Measurements from ENCODE around the gene MFSD12.

MFSD12 gene

GRCh38 chr19:3557461-3558248 lies at the start of gene MFSD12:
TSS of gene MFSD12 (minus strand) at chr19:3557586. CDS start at chr19:3557403, 183 bp downstream.
- peak; percentile 85 for DNase-seq (ENCODE audit: low read depth)

DNA sequence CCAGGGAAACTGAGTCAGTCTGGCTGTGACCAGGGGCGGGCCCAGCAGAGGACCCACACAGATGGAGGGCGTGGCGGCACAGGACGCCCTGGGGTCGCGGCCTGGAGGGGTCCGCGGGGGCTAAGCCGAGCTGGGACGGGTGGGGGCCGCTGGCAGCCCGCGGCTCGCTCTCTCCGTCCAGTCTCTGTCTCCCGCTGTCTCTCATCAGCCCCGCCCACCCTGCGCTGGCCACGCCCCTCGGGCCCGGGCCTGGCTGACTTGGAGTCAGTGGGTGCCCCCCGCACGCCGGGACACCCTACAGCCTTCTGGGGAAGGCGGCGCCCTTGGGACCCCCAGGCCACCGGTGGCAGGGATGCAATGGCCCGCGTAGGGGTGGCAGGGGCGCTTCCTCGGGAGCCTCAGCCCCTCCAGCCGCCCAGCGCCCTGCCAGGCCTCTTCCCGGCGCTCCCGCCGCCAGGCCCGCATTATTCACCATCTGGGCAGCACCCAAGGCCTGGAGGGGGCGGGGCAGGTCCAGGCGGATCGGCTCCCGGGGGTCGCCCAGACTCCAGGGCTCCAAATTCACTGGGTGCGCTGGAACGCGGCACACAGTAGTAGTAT lies 49.4 kb upstream of the MFSD12 start, which contains the start of gene TBXA2R:
TBXA2R (minus strand) TSS at position 186 of the 600 bp plus-strand sequence. CDS start 6,241 bp downstream, outside the sequence.
- DNase-seq (ENCODE audit: low read depth): no peak

DNA sequence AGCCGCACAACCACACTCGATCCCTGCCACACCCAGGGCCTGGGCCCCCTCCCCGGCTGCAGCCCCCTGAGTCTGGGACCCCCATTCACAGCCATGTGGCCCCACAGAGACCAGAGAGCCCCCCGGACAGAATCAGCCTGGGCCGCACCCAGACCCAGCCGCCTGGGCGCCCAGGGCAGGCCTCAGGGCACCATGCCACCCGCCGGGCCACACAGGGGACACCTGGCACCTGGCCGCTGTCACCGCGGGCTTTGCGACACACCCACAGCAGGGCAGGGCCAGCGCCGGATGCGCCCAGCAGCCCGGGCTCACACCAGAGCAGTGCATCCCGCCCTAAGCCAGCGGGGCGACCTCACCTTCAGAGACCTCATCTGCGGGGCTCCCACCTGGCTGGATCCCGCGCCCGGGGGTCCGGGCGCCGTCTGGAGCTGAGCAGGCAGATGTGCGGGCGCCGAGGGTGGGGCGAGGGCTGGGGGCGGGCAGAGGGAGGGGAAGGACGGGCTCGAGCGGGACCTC lies 48.8 kb upstream of the MFSD12 start:
- no peak for DNase-seq (ENCODE audit: low read depth)

GRCh38 chr19:3605770-3606169 lies 48.4 kb upstream of the MFSD12 start:
- no peak for DNase-seq (ENCODE audit: low read depth)

DNA sequence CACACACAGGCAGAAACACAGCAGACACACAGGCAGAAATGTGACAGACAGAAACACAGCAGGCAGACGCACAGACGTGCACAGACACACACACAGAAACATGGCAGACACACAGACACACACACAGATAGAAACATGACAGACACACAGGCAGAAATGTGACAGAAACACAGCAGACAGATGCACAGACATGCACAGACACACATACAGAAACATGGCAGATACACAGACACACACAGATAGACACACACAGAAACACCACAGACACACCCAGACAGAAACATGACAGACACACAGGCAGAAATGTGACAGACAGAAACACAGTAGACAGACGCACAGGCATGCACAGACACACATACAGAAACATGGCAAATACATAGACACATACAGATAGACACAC lies 48.0 kb upstream of the MFSD12 start:
- DNase-seq (ENCODE audit: low read depth): no peak

DNA sequence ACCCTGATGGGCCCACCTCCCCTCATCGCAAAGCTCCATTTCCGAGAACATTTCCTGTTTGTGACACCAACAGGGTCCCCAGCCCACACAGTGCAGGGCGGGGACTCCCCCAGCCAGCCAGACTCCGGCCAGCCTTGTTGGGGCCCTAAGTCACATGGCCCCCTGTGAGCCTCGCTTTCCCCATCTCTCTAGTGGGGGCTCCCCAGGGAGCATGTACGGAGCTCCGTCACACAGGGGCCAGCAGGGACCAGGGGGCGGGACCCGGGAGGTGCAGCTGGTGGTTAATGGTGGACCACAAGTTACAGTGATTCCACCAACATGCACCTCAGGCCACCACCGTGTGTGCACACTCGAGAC lies 47.6 kb upstream of the MFSD12 start:
- DNase-seq (ENCODE audit: low read depth): no peak

DNA sequence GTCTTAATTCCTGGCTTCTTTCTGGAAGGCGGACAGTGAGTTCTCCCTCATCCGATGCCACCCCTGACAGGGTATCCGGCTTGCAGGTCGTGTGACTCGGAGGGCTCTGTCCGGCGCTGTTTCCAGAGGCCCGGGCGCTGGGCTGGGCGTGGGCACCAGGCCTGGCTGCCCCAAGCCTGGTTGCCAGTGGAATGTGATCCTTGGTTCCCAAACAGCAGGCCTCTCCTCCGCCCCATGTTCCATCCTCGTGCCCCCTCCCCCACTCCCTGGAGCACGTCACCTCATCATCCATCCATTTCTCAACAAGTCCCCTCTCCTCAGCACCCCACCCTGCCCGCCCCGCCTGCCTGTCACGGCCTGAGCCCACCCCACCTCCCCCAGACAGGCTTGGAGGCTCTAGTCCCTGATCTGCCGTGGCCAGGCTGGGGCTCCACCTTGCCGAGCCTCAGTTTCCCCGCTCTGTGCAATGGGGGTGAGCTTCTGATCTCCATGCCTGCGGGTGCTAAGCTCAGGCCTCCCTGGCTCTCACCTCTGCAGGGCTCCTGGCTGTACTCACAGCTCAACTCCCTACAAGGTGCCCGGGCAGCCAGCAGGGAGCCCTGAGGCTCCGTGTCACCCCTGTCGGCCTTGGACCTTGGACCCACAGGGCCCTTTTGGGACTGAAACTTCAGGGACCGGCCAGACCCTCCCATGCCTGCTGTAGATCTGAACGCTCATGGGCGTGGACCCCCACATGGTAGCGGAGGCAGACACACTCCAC lies 47.0 kb upstream of the MFSD12 start:
- no peak for DNase-seq (ENCODE audit: low read depth)

DNA sequence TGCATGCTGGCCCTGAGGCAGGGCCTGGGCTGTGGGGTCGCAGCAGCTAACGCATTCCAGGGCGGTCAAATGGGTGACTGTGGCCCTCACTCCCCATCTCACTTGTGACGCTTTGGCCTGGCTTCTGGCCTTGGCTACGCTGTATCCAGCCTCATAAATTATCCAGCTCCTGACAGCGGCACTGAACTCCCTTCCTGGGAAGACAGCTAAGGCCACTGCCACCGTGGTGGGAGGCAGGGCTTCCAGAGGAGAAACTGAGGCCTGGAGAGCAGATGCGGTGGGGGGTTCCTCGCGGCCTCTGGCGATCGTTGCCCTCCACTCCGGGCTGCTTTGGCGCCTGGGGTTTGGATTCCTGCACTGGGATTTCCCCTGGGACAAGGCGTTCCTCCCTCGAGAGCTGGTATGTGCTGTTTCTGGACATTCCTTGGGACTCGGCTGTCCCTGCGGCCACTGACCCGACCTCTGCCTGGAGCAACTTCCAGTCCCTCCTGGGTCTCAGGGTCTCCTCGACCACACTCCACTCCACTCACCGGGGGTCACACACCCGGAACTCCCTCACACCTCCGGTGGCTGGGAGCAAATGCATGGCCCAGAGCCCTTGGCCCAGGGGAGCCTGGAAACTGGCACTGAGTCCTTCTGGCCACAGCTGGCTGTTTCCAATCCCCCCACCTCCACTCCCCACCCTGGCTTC lies 45.9 kb upstream of the MFSD12 start:
- no peak for DNase-seq (ENCODE audit: low read depth)

GRCh38 chr19:3601021-3601420 lies 43.6 kb upstream of the MFSD12 start:
- no peak for DNase-seq (ENCODE audit: low read depth)

- no peak for DNase-seq (ENCODE audit: low read depth)
Measured at GRCh38 chr19:3599776-3600187, 42.4 kb upstream of the MFSD12 start.

GRCh38 chr19:3595521-3596061 lies 38.2 kb upstream of the MFSD12 start:
- no peak for DNase-seq (ENCODE audit: low read depth)

DNA sequence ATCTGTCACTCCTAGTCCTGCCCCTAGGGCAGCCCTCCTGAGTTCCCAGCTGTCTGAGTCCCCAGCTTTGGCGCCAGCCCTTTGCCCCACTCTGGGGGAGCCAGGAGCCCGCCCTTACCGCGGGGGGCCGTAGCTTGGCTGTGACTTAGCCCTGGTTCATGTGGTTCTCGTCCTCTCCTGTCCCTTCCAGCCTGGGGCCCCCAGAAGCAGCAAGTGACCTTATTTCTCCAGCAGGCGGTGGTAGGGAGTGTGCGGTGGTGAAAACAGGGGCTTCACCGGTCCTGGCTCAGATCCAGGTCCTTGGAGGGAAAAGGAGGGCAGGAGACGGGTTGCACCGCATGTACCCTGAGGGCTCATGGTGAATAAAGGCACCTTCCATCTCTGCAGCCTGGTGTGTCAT lies 35.8 kb upstream of the MFSD12 start:
- DNase-seq (ENCODE audit: low read depth): no peak

DNA sequence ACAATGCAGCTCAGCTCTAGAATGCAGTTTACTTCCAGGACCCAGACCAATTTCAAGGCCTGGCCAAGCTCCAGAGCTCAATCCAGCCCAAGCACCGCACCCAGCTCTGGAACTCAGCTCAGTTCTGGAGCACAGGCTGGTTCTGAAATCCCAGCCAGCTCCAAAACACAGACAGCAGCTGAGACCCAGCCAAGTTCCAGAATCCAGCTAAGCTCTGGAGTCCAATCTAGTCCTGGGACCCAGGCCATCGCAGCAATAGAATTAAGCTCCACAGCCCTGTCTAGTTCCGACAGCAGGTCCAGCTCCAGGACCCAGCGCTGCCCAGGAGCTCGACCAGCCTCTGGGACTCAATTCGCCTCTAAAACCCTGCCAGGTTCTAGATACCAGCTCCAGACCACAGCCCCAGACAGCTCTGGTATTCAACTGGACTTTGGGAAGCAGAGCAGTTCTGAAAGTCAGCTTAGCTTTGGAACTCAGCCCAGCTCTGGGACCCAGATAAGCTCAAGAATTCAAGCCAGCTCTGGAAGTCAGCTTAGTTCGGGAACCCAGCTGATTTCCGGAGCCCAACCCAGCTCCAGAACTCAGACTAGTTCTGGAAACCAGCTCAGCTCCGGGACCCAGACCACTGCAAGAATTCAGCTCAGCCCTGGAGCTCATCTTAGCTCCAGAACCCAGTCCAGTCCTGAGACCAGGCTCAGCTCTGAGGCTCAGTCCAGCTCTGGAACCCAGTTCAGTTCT lies 34.7 kb upstream of the MFSD12 start:
- DNase-seq (ENCODE audit: low read depth): no peak

DNA sequence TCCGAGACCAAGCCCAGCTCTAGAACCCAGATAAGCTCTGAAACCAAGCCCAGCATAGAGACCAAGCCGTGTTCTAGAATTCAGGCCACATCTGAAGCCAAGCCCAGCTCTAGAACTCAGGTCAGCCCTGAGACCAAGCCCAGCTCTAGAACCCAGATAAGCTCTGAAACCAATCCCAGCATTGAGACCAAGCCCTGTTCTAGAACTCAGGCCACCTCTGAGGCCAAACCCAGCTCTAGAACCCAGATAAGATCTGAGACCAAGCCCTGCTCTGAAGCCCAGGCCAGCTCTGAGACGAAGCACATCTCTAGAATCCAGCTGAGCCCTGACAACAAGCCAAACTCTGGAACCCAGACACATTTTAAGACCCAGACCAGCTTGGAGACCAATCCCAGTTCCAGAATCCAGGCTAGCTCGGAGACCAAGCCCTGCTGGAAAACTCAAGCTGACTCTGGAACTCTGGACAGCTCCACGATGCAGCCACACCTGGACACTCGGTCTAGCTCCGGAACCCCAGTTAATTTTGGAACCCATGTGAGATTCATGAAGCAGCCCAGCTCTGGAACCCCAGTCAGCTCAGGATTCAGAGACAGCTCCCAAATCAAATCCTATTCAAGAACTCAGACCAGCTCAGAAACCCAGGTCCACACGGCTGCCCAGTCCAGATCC lies 33.7 kb upstream of the MFSD12 start:
- no peak for DNase-seq (ENCODE audit: low read depth)

DNA sequence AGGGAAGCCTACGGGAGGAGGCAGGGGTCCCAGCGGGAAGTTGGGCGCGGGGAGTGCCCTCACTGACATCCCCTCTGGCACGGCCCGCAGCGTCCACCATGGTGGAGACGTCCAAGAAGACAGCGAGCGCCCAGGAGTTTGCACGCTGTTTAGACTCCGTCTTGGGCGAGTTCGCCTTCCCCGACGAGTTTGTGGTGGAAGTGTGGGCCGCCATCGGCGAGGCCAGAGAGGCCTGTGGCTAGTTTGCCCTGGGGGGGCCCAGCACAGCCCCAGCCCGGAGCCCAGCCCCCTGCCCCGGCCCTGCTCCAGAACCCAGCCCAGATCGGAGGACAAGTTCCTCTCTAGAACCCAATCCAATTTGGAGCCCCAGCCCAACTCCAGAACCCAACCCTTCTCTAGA lies 32.6 kb upstream of the MFSD12 start:
- DNase-seq (ENCODE audit: low read depth): no peak

GRCh38 chr19:3589439-3589838 lies 32.1 kb upstream of the MFSD12 start:
- DNase-seq (ENCODE audit: low read depth): no peak

DNA sequence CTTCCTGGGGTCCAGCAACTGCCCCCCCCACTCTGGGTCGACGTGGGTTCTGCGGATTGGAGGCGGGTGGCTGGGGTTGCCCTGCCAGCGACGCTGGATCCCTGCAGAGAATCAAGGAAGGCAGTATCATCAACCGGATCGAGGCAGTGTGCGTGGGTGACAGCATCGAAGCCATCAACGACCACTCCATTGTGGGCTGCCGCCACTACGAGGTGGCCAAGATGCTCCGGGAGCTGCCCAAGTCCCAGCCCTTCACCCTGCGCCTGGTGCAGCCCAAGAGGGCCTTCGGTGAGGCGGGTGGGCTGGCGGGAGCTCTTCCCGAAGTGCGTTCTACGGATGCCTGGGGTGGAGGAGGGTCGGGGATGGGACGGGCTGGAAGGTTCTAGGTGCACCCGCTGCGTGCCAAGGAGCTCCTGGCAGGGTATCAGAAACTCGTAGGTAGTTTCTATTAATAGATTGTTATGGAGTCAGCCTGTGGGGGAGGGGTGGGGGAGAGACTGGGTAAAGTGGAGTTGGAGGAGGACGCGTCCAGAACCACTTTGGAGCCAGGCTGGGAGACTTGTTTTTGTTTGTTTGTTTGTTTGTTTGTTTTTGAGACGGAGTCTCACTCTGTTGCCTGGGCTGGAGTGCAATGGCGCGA lies 29.4 kb upstream of the MFSD12 start:
- no peak for DNase-seq (ENCODE audit: low read depth)

DNA sequence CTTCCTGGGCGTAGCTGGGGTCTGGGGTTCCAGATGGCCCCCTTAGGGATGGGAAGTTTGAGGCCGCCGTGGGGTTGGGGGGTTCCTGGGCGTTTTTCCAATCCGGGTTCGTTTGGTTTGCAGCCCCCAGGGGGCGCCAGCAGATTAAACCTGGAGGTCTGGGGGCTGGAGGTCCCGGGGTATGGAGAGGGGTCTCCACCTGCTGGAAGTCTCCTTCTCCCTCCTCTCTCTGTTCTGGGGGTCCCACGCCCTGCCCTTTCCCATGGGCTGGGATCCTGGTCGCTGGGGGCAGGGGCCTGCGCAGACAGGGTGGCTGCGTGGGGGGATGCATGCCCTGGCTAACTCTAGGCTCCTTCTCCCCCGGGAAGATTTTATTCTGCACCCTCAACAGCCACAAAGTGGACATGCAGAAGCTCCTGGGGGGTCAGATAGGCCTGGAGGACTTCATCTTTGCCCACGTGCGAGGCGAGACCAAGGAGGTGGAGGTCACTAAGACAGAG lies 28.8 kb upstream of the MFSD12 start:
- DNase-seq (ENCODE audit: low read depth): no peak

GRCh38 chr19:3585301-3586126 lies 28.1 kb upstream of the MFSD12 start, which contains the start of gene GIPC3:
TSS of gene GIPC3 (plus strand) at chr19:3585478. CDS start at chr19:3585598, 120 bp downstream.
- DNase-seq (ENCODE audit: low read depth): no peak
